HepG2 (cell line): ENCODE data around the gene LOXL3. TPM values are rescaled to one million over a fixed set of nuclear protein-coding genes. Genes with fewer than 3 reads are reported as not detected.
A peak's percentile ranks its signal among the peaks of the same experiment; 100 is the strongest.

Experiments
- AFF4 ChIP-seq: sonication (generic); formaldehyde crosslinking; IDR thresholded peaks from 2 replicates; pipeline ENCODE4 v1.4.0; 2020; ENCODE audit warnings: missing genetic modification reagents
- DBP ChIP-seq: sonication (generic); formaldehyde crosslinking; IDR thresholded peaks from 2 replicates; pipeline ENCODE4 v1.4.0; 2020; ENCODE audit warnings: missing genetic modification reagents; ENCODE audit errors: not compliant biosample characterization
- FLYWCH1 ChIP-seq: sonication (generic); formaldehyde crosslinking; IDR thresholded peaks from 2 replicates; pipeline ENCODE4 v1.8.1; 2023; ENCODE audit warnings: mild to moderate bottlenecking, missing genetic modification reagents
- KDM2A ChIP-seq: sonication (generic); formaldehyde crosslinking; IDR thresholded peaks from 2 replicates; pipeline ENCODE4 v1.4.0; 2020; ENCODE audit warnings: low read depth, missing genetic modification reagents, borderline replicate concordance
- MAFK ChIP-seq, 2 experiments: IDR thresholded peaks in 1 of 2; conservative IDR thresholded peaks in 1 of 2; 2 replicates each; pipeline ENCODE4 v1.6.1; 2011; ENCODE audit warnings: improper control_type of control experiment in 2 of 2, low read length in 2 of 2
- MLX ChIP-seq: IDR thresholded peaks from 2 replicates; pipeline ENCODE4 v1.6.1; 2016
- POLR2AphosphoS5 ChIP-seq: IDR thresholded peaks from 2 replicates; pipeline ENCODE4 v1.6.1; 2012; ENCODE audit warnings: low read depth, low read length
- PRDM15 ChIP-seq: sonication (generic); formaldehyde crosslinking; IDR thresholded peaks from 2 replicates; pipeline ENCODE4 v1.4.0; 2020; ENCODE audit warnings: missing genetic modification reagents
- SP2 ChIP-seq: sonication (generic); formaldehyde crosslinking; IDR thresholded peaks from 2 replicates; pipeline ENCODE4 v1.5.1; 2020; ENCODE audit warnings: mild to moderate bottlenecking, missing genetic modification reagents
- THAP8 ChIP-seq: sonication (generic); formaldehyde crosslinking; IDR thresholded peaks from 2 replicates; pipeline ENCODE4 v1.5.1; 2020; ENCODE audit warnings: missing genetic modification reagents, mild to moderate bottlenecking, borderline replicate concordance
- TP53 ChIP-seq: sonication (generic); formaldehyde crosslinking; conservative IDR thresholded peaks from 2 replicates; pipeline ENCODE4 v1.4.0; 2020; ENCODE audit warnings: missing genetic modification reagents
- ZC3H4 ChIP-seq: sonication (generic); formaldehyde crosslinking; IDR thresholded peaks from 2 replicates; pipeline ENCODE4 v1.4.0; 2020; ENCODE audit warnings: missing genetic modification reagents, borderline replicate concordance
- ZFYVE20 ChIP-seq: sonication (generic); formaldehyde crosslinking; IDR thresholded peaks from 2 replicates; pipeline ENCODE4 v1.8.0; 2023; ENCODE audit warnings: low read depth, mild to moderate bottlenecking, moderate library complexity, missing genetic modification reagents, borderline replicate concordance
- ZNF569 ChIP-seq: sonication (generic); formaldehyde crosslinking; IDR thresholded peaks from 2 replicates; pipeline ENCODE4 v1.5.0; 2020; ENCODE audit warnings: mild to moderate bottlenecking, missing genetic modification reagents, moderate library complexity, borderline replicate concordance
- ZNF589 ChIP-seq: sonication (generic); formaldehyde crosslinking; conservative IDR thresholded peaks from 2 replicates; pipeline ENCODE4 v1.8.0; 2022; ENCODE audit warnings: mild to moderate bottlenecking, moderate library complexity, missing genetic modification reagents
- ZNF800 ChIP-seq: sonication (generic); formaldehyde crosslinking; IDR thresholded peaks from 2 replicates; pipeline ENCODE4 v1.4.0; 2020; ENCODE audit warnings: missing genetic modification reagents
- polyA plus RNA-seq, 8 experiments: library from polyadenylated mRNA; depleted of rRNA in 3 of 8; stranded (reverse) in 7 of 8; unstranded in 1 of 8; fragments of >200 nt; fragmentation: Illumina TruSeq in 4 of 8; extraction: Trizol in 4 of 8; gene quantifications; 2 replicates each; pipeline versions ENCODE4 v1.2.1 to v1.2.3, GENCODE V29; 2011 to 2016; ENCODE audit warnings: low read depth in 4 of 8, missing spikeins in 1 of 8, mixed read lengths in 1 of 8; ENCODE audit not compliant: insufficient read depth in 1 of 8
- total RNA-seq, 5 experiments: library from RNA; depleted of rRNA; stranded (reverse); fragments of >200 nt; fragmentation: Illumina TruSeq; extraction: Trizol; gene quantifications; 2 replicates each; pipeline ENCODE4 v1.2.3, GENCODE V29; 2016; ENCODE audit warnings: low read depth in 1 of 5

Gene LOXL3
- total and polyA plus RNA-seq, 2 of the 13 experiments (the other 11 are each of a cell fraction or from before 2014, with no cell fraction given), result 0.55 to 6.5 TPM

GRCh38 chr2:74502720-74503505, 50.8 kb downstream of the LOXL3 start (continued):
- TF ChIP-seq DBP, result peak; percentile 25
- TF ChIP-seq MAFK (conservative IDR thresholded peaks at IDR 0.05 in 1 of 2, IDR thresholded peaks at IDR 0.05 in 1 of 2; ENCODE audit: low read length in 2 of 2), result no peak
- 0 out of 2 replicates have a peak, but pooled peaks have one; percentile 25 for TF ChIP-seq MLX (CRISPR knock-in tag)
- peak; percentile 69; the same call in 1 of the 2 replicates for TF ChIP-seq TP53 (CRISPR knock-in tag)
- peak; percentile 66 for TF ChIP-seq SP2 (CRISPR knock-in tag)
- TF ChIP-seq ZC3H4 (CRISPR knock-in tag), result peak; percentile 87
- peak; percentile 76; the same call in 1 of the 2 replicates for TF ChIP-seq ZNF800 (CRISPR knock-in tag)
- TF ChIP-seq ZNF569 (CRISPR knock-in tag), result no peak
- no peak; the same call in 1 of the 2 replicates for TF ChIP-seq PRDM15 (CRISPR knock-in tag)
- TF ChIP-seq ZFYVE20 (CRISPR knock-in tag), result no peak
- TF ChIP-seq THAP8, result peak; percentile 91; the same call in 1 of the 2 replicates
- no peak for TF ChIP-seq POLR2AphosphoS5
- TF ChIP-seq ZNF589 (CRISPR knock-in tag), result no peak
- 0 out of 2 replicates have a peak, but pooled peaks have one; percentile 12 for TF ChIP-seq FLYWCH1 (CRISPR knock-in tag)
- peak; percentile 75 for TF ChIP-seq KDM2A (CRISPR knock-in tag)
- no peak for TF ChIP-seq AFF4 (CRISPR knock-in tag)
